GM18502 (cell line): ENCODE measurements around the gene INO80.
A peak's percentile ranks its signal among the peaks of the same experiment; 100 is the strongest.
"Not testable (repeated sequence)": the region's sequence is repeated elsewhere in the genome, so short reads cannot be mapped to it uniquely, and the experiment has no call there.

Source experiments
- ATAC-seq: cut with Tn5 transposase; IDR thresholded peaks from one replicate; pipeline ENCODE4 v1.9.1; 2021; ENCODE audit warnings: mild to moderate bottlenecking; ENCODE audit not compliant: unreplicated experiment, poor library complexity

Gene INO80

DNA sequence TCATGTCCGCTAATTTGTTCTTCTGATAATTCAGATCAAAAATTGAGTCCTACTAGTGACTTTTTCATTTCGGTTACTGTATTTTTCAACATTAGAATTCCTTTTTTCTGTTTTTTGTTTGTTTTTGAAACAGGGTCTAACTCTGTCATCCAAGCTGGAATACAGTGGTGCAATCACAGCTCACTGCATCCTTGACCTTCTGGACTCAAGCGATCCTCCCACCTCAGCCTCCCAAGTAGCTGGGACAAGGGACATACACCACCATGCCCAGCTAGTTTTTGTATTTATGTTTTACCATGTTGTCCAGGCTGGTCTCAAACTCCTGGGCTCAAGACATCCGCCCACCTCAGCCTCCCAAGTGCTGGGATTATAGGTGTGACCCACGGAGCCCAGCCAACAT lies 8.0 kb upstream of the INO80 start:
- ATAC-seq, result no peak

DNA sequence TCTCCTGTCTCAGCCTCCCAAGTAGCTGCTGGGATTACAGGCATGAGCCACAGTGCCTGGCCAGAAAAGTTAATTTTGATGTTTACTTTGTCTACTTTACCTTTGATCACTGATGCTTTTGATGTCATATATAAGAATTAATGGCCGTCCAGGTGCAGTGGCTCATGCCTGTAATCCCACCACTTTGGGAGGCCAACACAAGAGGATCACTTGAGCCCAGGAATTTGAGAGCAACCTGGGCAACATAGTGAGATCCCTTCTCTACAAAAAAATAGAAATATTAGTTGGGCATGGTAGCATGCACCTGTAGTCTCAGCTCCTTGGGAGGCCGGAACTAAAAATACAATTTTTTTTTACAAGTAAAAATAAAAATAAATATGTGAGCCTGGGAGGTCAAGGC lies 6.8 kb upstream of the INO80 start:
- ATAC-seq, result no peak

GRCh38 chr15:41121951-41122350 lies 5.9 kb upstream of the INO80 start:
- ATAC-seq, result no peak

GRCh38 chr15:41116962-41117252 lies 827 bp upstream of the INO80 start:
- ATAC-seq, result no peak

DNA sequence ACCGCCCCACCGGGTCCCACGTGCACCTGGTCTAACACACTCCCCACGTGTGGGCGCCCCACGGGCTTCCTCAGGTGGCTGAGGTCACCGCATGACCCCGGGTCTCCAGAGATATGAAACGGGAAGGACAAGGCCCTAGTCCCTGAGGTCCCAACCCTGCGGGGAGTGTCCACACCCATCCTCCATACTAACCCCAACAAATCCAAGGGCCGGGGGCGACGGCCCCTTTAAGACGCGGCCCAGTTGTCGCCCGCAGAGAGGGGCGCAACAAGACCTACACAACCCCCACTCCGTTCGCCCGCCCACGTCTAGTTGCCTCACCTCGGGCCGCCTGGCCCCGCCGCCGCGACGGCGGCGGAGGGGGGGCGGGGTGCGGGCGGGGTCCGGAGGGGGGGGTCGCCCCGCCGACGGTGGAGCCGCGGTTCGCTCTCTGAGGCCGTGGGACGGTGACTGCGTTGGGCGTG lies 396 bp downstream of the INO80 start:
- ATAC-seq, result peak; percentile 57

- no peak for ATAC-seq
These were observed 874 bp downstream of the INO80 start for GRCh38 chr15:41115161-41115651.

DNA sequence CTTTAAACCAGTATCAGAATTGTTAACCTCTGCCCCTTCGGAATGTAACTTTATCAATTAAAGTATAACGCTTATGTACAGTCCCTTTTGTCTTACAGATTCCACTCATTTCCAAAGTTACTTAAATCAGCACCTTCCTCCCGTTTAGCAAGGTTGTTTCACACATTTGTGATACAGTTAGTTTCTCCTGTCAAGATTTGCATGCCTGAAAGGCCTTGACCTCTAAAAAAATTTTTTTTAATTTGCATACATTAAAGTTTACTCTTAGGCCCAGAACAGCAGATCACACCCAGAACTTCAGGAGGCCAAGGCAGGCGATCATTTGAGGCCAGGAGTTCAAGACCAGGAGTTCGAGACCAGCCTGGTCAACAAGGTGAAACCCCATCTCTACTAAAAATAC lies 9.1 kb downstream of the INO80 start:
- ATAC-seq, result no peak

DNA sequence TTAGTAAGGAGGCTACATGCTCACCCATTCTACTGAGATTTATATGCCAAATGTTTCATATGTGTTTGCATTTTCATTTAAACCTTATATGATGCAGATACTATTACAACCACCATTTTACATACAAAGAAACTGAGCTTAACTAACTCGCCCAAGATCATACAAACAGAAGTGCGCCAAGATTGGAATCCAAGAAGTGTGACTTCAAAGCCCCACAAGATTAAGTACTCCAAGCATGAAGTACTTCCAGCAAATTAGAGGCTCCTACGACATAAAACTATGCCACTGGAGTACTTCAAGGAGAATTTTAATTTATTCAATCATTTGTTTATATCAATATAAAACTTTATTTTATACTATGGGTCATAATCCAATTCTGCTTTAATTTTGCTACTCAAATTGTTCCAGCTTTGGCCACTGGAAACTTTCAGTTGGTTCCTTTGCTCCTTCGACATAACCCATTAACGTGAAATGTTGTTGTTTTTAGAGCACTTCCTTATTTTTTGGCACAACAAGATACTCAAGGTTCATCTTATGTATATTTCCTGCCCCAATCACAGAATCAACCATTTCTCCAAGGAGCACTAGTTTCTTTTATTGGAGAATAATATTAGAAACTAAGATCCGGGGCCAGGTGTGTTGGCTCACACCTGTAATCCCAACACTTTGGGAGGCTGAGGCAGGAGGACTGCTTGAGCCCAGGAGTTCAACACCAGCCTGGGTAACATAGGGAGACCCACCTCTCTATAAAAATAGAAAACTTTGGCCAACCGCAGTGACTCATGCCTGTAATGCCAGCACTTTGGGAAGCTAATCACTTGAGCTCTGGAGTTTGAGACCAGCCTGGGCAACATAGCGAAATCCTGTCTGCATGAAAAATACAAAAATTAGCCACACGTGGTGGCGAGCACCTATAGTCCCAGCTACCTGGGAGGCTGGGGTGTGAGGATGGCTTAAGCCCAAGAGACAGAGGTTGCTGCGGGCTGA lies 10.4 kb downstream of the INO80 start:
- ATAC-seq, result no peak

GRCh38 chr15:41104234-41104633 lies 11.8 kb downstream of the INO80 start:
- ATAC-seq, result no peak

GRCh38 chr15:41102854-41103253 lies 13.2 kb downstream of the INO80 start:
- no peak for ATAC-seq

DNA sequence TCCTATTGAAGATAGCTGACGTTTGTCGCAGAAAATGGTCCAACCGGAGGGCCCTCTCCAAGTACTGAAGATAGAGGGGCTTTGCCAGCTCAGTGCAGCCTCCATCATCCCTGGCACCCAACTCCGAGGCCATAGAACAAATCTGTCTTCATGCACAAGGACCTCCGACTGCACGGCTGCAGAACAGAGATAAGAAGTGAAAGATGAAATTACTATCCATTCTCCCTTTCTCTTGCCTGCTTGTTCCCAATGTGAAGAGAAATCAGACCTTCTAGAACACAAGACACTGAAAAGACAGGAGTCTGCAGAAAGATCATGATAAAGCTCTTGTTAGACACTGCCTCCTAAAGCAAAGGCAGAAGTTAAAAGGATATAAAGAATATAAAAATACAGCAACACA lies 19.9 kb downstream of the INO80 start:
- no peak for ATAC-seq

DNA sequence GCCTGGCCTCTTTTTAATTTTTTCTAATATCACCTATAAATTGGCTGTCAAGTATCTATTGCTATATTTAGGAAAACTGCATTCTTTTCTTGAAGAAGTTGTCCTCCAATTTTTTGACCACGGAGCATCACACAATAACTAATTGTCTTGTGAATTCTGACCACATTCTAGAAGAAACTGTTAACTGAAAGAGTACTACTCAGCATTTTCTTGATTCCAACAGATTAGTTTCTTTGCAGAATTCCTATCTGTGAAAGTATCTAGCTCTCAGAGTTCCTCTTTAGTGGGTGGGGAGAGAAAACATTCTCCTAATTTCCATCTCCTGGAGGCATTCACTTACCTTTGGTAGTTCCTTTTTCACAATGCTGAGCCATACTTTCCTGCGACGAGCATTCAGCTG lies 31.1 kb downstream of the INO80 start:
- ATAC-seq, result no peak

DNA sequence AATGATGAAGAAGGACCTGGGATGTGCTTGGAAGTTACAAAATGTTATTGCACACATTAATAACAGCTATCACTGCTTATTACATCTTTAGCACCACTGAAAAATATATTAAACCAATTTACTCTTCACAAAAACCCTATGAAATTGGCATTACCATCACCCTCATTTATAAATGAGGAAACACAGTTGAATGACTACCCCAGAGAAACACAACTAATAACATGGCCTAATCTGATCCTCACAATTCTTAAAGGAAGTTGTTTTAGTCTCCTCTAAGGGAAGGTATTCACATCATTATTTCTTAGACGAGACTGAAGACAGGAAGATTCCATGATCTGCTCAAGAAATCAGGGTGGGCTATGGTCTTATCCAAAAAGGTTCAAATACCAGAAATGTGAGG lies 35.9 kb downstream of the INO80 start:
- no peak for ATAC-seq

DNA sequence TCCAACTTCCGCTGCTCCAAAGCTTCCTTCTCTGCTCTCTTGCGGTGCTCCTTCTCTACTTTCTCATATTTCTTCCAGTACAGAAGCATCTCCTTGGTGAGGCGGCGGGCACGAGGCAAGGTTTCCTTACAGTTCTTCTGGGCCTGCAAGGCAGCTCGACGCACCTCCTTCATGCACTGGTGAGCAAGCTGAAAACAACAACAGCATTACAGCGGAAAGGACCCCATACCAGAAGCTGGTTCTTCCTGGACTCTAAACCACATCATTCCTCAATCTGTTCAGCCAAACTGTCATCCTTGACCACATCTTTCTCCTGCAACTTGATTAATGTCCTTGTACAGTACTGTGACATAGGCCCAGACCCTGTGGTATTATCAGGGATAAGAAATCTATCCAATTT lies 36.4 kb downstream of the INO80 start:
- no peak for ATAC-seq

DNA sequence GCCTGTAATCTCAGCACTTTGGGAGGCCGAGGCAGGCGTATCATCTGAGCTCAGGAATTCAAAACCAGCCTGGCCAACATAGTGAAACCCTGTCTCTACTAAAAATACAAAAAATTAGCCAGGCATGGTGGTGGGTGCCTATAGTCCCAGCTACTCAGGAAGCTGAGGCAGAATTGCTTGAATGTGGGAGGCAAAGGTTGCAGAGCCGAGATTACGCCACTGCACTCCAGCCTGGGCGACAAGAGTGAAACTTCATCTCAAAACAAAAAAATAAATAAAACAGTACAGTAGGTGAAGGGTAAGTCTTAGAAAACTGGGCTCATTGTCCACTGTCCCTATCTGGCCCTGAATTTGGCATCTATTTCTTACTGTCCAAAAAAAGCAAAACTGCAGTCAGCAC lies 37.2 kb downstream of the INO80 start:
- not testable (repeated sequence) for ATAC-seq

DNA sequence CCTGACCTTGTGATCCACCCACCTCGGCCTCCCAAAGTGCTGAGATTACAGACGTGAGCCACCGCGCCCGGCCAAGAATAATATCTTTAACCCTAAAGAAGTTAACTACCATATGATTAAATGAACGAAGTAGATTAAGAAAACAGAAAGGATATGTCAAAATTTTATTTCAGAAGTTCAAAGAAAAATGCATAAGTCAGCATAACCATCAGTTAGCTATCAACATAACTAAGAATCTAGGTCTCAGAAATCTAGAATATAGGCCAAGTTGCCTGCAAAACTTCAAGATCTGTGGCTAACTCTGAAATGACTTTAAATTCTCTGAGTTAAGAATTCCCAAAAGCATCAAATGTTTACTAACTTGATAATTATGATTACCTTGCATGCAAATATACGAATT lies 38.0 kb downstream of the INO80 start:
- no peak for ATAC-seq

- no peak for ATAC-seq
These were observed 43.1 kb downstream of the INO80 start for GRCh38 chr15:41073028-41073427.

DNA sequence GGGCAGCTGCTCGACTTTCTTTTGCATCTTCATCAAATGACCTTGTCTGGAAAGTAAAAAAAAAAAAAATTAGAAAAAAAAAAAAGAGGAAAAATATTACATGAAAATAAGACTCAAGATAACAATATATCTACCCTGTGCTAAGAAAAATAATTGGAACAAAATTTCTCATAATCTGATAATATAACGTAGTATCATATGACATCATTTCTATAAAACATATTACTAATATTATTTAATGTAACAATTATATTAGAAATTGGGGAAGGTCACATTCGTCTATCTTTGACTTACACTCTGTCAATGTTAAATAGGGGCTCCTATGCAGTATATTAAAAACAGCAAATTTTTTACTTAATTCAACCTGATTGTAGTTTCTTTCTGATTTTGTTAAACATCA lies 44.1 kb downstream of the INO80 start:
- no peak for ATAC-seq

GRCh38 chr15:41066516-41066915 lies 49.6 kb downstream of the INO80 start:
- no peak for ATAC-seq

DNA sequence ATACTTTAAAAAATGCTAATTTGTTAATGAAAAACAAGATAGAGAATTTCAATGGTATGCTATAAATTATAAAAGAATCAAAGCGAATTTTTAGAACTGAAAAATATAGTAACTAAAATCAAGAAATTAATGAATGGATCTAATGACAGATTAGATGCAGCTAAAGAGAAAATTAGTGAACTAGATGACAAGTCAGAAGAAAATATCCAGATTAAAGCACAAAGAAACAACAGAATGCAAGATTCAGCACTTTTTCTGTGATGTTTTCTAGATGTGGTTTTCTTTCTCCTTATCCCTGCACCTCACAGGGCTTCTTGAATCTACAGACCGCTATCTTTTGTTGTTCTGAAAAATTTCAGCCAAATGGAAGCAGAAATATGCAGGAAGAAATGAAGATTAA lies 54.4 kb downstream of the INO80 start:
- ATAC-seq, result no peak

GRCh38 chr15:41060505-41060904 lies 55.6 kb downstream of the INO80 start:
- ATAC-seq, result no peak

DNA sequence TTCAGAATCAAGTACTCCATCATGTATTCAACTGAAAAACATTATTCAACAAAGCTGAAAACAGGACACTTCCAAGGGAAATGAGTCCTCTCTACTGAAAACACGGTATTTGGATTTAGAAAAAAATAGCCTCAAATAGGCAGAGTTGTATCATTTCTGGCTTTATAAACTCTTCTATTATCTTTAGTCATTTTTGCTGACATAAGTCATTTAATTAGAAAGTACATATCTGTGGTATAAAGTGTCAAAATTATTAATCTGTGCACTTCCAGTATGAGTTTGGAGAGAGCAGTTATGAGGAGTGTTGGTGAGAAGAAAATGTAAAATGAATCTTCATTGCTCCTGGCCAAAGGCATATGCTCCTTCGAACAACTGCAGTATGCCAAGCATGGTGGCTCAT lies 59.3 kb downstream of the INO80 start:
- no peak for ATAC-seq
